GM06990 (cell line): ENCODE data around the gene IGFN1.

Source experiments
- DNase-seq: peaks from one replicate; pipeline ENCODE4 v3.0.0-alpha.2; 2011; ENCODE audit not compliant: insufficient read length; ENCODE audit errors: extremely low read depth
- H3K27me3 ChIP-seq: replicated peaks from 2 replicates; pipeline ENCODE4 v1.6.0; 2011; ENCODE audit warnings: low read length; ENCODE audit not compliant: control insufficient read depth, insufficient read depth
- H3K36me3 ChIP-seq: 2 replicates; pipeline ENCODE4 v1.5.1; 2011; ENCODE audit warnings: low read length; ENCODE audit not compliant: control insufficient read depth, insufficient read depth
- H3K4me3 ChIP-seq: replicated peaks from 2 replicates; pipeline ENCODE4 v1.5.1; 2011; ENCODE audit warnings: low read depth, mild to moderate bottlenecking, control low read depth, low read length
- CTCF ChIP-seq: IDR thresholded peaks from 2 replicates; pipeline ENCODE4 v1.5.1; 2011; ENCODE audit warnings: low read length, control low read depth, mild to moderate bottlenecking, inconsistent platforms; ENCODE audit not compliant: insufficient read depth, poor library complexity, severe bottlenecking

The IGFN1 gene

GRCh38 chr1:201272799-201273198, 82.2 kb downstream of the IGFN1 start:
- Histone ChIP-seq H3K4me3 (no peak overlapping the region), H3K36me3 (no peaks in the 10 kb centered on the region), H3K27me3 (peaks cover 4% of the 10 kb centered on the region)
- no peak for TF ChIP-seq CTCF
- DNase-seq, result no peak

GRCh38 chr1:201274616-201275252, 84.1 kb downstream of the IGFN1 start:
- TF ChIP-seq CTCF, result no peak
- H3K4me3 ChIP-seq, result no peak overlapping the region
- no peak for DNase-seq
- no peaks in the 10 kb centered on the region for H3K36me3 ChIP-seq
- H3K27me3 ChIP-seq, result peaks cover 1% of the 10 kb centered on the region

GRCh38 chr1:201275253-201275666, 84.6 kb downstream of the IGFN1 start:
- DNase-seq, result no peak
- Histone ChIP-seq H3K27me3 (peaks cover 1% of the 10 kb centered on the region), H3K4me3 (no peak overlapping the region), H3K36me3 (no peaks in the 10 kb centered on the region)
- TF ChIP-seq CTCF, result no peak

GRCh38 chr1:201276891-201277290, 86.3 kb downstream of the IGFN1 start:
- DNase-seq, result no peak
- TF ChIP-seq CTCF, result no peak
- H3K36me3 ChIP-seq, result no peaks in the 10 kb centered on the region
- H3K4me3 ChIP-seq, result no peak overlapping the region
- H3K27me3 ChIP-seq, result peaks cover 1% of the 10 kb centered on the region

GRCh38 chr1:201277441-201277840, 86.8 kb downstream of the IGFN1 start:
- no peak for TF ChIP-seq CTCF
- DNase-seq, result no peak
- peaks cover 1% of the 10 kb centered on the region for H3K27me3 ChIP-seq

More at GRCh38 chr1:201277441-201277840, 86.8 kb downstream of the IGFN1 start:
- no peaks in the 10 kb centered on the region for H3K36me3 ChIP-seq
- no peak overlapping the region for H3K4me3 ChIP-seq
